Measurements from ENCODE around the gene FBP1.

- TF ChIP-seq CTCF (IDR thresholded peaks at IDR 0.05 in 4 of 5, conservative IDR thresholded peaks at IDR 0.05 in 1 of 5) (no peak), POLR2A (IDR thresholded peaks at IDR 0.05) (no peak)
Measured at GRCh38 chr9:94632737-94633136, 6.6 kb downstream of the FBP1 start.
